GM23338 (cell line): Measurements from ENCODE around the gene SLC25A29. TPM values are rescaled to one million over a fixed set of nuclear protein-coding genes. Genes with fewer than 3 reads are reported as not detected.

ENCODE experiments used
- ATAC-seq: fragments of 200-7000 bp; cut with Tn5 transposase; 3 replicates; pipeline ENCODE4 v1.9.1; 2020
- DNase-seq: peaks from one replicate; pipeline ENCODE4 v3.0.0-alpha.2; 2015; ENCODE audit warnings: low spot score
- H2AFZ ChIP-seq: fragments of 200-600 bp; sonication (generic); 2 replicates; pipeline ENCODE4 v1.8.0; 2016; ENCODE audit warnings: antibody characterized with exemption, mild to moderate bottlenecking, moderate library complexity
- H3F3A ChIP-seq: fragments of 200-600 bp; sonication (generic); replicated peaks from 2 replicates; pipeline ENCODE4 v1.8.0; 2017; ENCODE audit warnings: antibody characterized with exemption, mixed run types, low read depth
- H3K27ac ChIP-seq: fragments of 200-600 bp; sonication (generic); 2 replicates; pipeline ENCODE4 v1.6.1; 2016; ENCODE audit warnings: low read depth
- H3K27me3 ChIP-seq: fragments of 200-600 bp; sonication (generic); 2 replicates; pipeline ENCODE4 v1.8.0; 2016; ENCODE audit warnings: mild to moderate bottlenecking, mixed run types, moderate library complexity; ENCODE audit not compliant: insufficient read depth
- H3K36me3 ChIP-seq: fragments of 200-600 bp; sonication (generic); 2 replicates; pipeline ENCODE4 v1.8.0; 2016; ENCODE audit warnings: mild to moderate bottlenecking; ENCODE audit not compliant: insufficient read depth
- H3K4me1 ChIP-seq: fragments of 200-600 bp; sonication (generic); 2 replicates; pipeline ENCODE4 v1.8.0; 2016; ENCODE audit warnings: mild to moderate bottlenecking, moderate library complexity; ENCODE audit not compliant: insufficient read depth
- H3K4me2 ChIP-seq: fragments of 200-600 bp; sonication (generic); 2 replicates; pipeline ENCODE4 v1.7.1; 2017; ENCODE audit warnings: mixed run types
- H3K4me3 ChIP-seq: fragments of 200-600 bp; sonication (generic); 2 replicates; pipeline ENCODE4 v1.6.1; 2016; ENCODE audit warnings: mixed run types
- H3K79me2 ChIP-seq: fragments of 200-600 bp; sonication (generic); replicated peaks from 2 replicates; pipeline ENCODE4 v1.8.0; 2017; ENCODE audit warnings: mild to moderate bottlenecking; ENCODE audit not compliant: insufficient read depth
- H3K9me2 ChIP-seq: fragments of 200-600 bp; sonication (generic); 2 replicates; pipeline ENCODE4 v1.8.0; 2017; ENCODE audit not compliant: insufficient read depth
- H4K20me1 ChIP-seq: fragments of 200-600 bp; sonication (generic); replicated peaks from 2 replicates; pipeline ENCODE4 v1.8.0; 2017; ENCODE audit warnings: mild to moderate bottlenecking; ENCODE audit not compliant: insufficient read depth
- H3K27ac Mint-ChIP-seq: 2 replicates; pipeline ENCODE4 v1.8.0; 2020; ENCODE audit warnings: inconsistent platforms, mild to moderate bottlenecking, moderate library complexity, mixed read lengths
- H3K27me3 Mint-ChIP-seq: 3 replicates; pipeline ENCODE4 v1.8.0; 2022; ENCODE audit warnings: low read depth, mild to moderate bottlenecking, moderate library complexity, mixed read lengths, inconsistent platforms; ENCODE audit not compliant: insufficient read depth, poor library complexity
- H3K36me3 Mint-ChIP-seq: 3 replicates; pipeline ENCODE4 v1.8.0; 2021; ENCODE audit warnings: low read depth, mild to moderate bottlenecking, inconsistent platforms, moderate library complexity, mixed read lengths
- H3K4me1 Mint-ChIP-seq: 3 replicates; pipeline ENCODE4 v1.8.0; 2020; ENCODE audit warnings: mild to moderate bottlenecking, inconsistent platforms, mixed read lengths
- H3K4me3 Mint-ChIP-seq: 3 replicates; pipeline ENCODE4 v1.8.0; 2021; ENCODE audit warnings: moderate library complexity, mild to moderate bottlenecking, inconsistent platforms, mixed read lengths
- H3K9me3 Mint-ChIP-seq: 3 replicates; pipeline ENCODE4 v1.8.0; 2020; ENCODE audit warnings: moderate library complexity, mild to moderate bottlenecking, inconsistent platforms, mixed read lengths
- EZH2 ChIP-seq: fragments of 200-600 bp; sonication (generic); IDR thresholded peaks from one replicate; pipeline ENCODE4 v1.8.0; 2017; ENCODE audit warnings: antibody characterized with exemption, mild to moderate bottlenecking, low read depth; ENCODE audit not compliant: unreplicated experiment
- EZH2phosphoT487 ChIP-seq: fragments of 200-600 bp; sonication (generic); IDR thresholded peaks from one replicate; pipeline ENCODE4 v1.8.1; 2018; ENCODE audit warnings: antibody characterized with exemption; ENCODE audit not compliant: unreplicated experiment
- POLR2AphosphoS5 ChIP-seq: IDR thresholded peaks from 2 replicates; pipeline ENCODE4 v1.6.1; 2016; ENCODE audit warnings: antibody characterized with exemption, low read depth
- REST ChIP-seq: IDR thresholded peaks from one replicate; pipeline ENCODE4 v1.6.1; 2018; ENCODE audit warnings: antibody characterized with exemption; ENCODE audit not compliant: unreplicated experiment
- STAT1 ChIP-seq: IDR thresholded peaks from one replicate; pipeline ENCODE4 v1.6.1; 2016; ENCODE audit warnings: antibody characterized with exemption; ENCODE audit not compliant: unreplicated experiment
- ZNF331 ChIP-seq: fragments of 250-450 bp; sonication (Bioruptor Pico); IDR thresholded peaks from 2 replicates; pipeline ENCODE4 v1.5.0; 2020; ENCODE audit warnings: low read depth, mild to moderate bottlenecking, moderate library complexity
- ZNF462 ChIP-seq: fragments of 250-450 bp; sonication (Bioruptor Pico); IDR thresholded peaks from 2 replicates; pipeline ENCODE4 v1.5.0; 2020; ENCODE audit warnings: mild to moderate bottlenecking, moderate library complexity
- polyA plus RNA-seq: library from polyadenylated mRNA; unstranded; fragments of >200 nt; fragmentation: Nextera tagmentation; extraction: Ambion mirVana; gene quantifications from 2 replicates; pipeline ENCODE4 v1.2.1, GENCODE V29; 2016
- total RNA-seq: library from RNA; depleted of rRNA; stranded (reverse); fragments of >200 nt; shearing (Covaris generic); gene quantifications from 2 replicates; pipeline ENCODE4 v1.2.3, GENCODE V29; 2014
- TF ChIP-seq, protein P1 (sequence below): IDR thresholded peaks from 2 replicates; pipeline ENCODE4 v1.6.1; 2016; ENCODE audit warnings: antibody characterized with exemption

SLC25A29 gene
- total and polyA plus RNA-seq, 2 experiments from 2014 or later, result 65.6 to 206 TPM

- no peak for TF ChIP-seq STAT1
Observed at GRCh38 chr14:100294963-100295330, 11.3 kb downstream of the SLC25A29 start.

GRCh38 chr14:100294213-100294962 lies 11.9 kb downstream of the SLC25A29 start:
- Histone ChIP-seq H3K4me1 (no peaks in the 10 kb centered on the region), H3K9me2 (no peaks in the 10 kb centered on the region), H3K27me3 (no peaks in the 10 kb centered on the region), H3K79me2 (peaks cover 3% of the 10 kb centered on the region), H3K36me3 (no peaks in the 10 kb centered on the region; the same call in 1 of the 2 replicates), H3K4me3 (no peak overlapping the region), H3K4me2 (no peak overlapping the region), H3F3A (peaks cover 6% of the 10 kb centered on the region; the same call in 1 of the 2 replicates), H2AFZ (no peak overlapping the region), H4K20me1 (peaks cover 34% of the 10 kb centered on the region; the same call in 1 of the 2 replicates), H3K27ac (no peak overlapping the region)
- no peaks in the 10 kb centered on the region for H3K9me3 Mint-ChIP-seq
- H3K27ac Mint-ChIP-seq, result no peak overlapping the region
- no peak for DNase-seq
- no peak for ATAC-seq
- no peak overlapping the region for H3K4me3 Mint-ChIP-seq
- H3K36me3 Mint-ChIP-seq, result peaks cover 49% of the 10 kb centered on the region
- peaks cover 8% of the 10 kb centered on the region for H3K27me3 Mint-ChIP-seq
- peaks cover 13% of the 10 kb centered on the region for H3K4me1 Mint-ChIP-seq
- TF ChIP-seq EZH2 (no peak), REST (no peak), ZNF462 (CRISPR knock-in tag) (no peak), EZH2phosphoT487 (no peak), POLR2AphosphoS5 (no peak), ZNF331 (CRISPR knock-in tag) (no peak)
- TF ChIP-seq, protein P1, sequence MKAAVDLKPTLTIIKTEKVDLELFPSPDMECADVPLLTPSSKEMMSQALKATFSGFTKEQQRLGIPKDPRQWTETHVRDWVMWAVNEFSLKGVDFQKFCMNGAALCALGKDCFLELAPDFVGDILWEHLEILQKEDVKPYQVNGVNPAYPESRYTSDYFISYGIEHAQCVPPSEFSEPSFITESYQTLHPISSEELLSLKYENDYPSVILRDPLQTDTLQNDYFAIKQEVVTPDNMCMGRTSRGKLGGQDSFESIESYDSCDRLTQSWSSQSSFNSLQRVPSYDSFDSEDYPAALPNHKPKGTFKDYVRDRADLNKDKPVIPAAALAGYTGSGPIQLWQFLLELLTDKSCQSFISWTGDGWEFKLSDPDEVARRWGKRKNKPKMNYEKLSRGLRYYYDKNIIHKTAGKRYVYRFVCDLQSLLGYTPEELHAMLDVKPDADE, result no peak

More at GRCh38 chr14:100294963-100295330, 11.3 kb downstream of the SLC25A29 start:
- no peak for ATAC-seq
- Mint-ChIP-seq H3K36me3 (peaks cover 52% of the 10 kb centered on the region), H3K9me3 (no peaks in the 10 kb centered on the region), H3K4me1 (peaks cover 9% of the 10 kb centered on the region), H3K27ac (no peak overlapping the region), H3K27me3 (peaks cover 11% of the 10 kb centered on the region), H3K4me3 (no peak overlapping the region)
- Histone ChIP-seq H3K36me3 (no peaks in the 10 kb centered on the region; the same call in 1 of the 2 replicates), H3K4me1 (no peaks in the 10 kb centered on the region), H3K27me3 (no peaks in the 10 kb centered on the region), H3K9me2 (no peaks in the 10 kb centered on the region), H2AFZ (no peak overlapping the region), H4K20me1 (peaks cover 38% of the 10 kb centered on the region; the same call in 1 of the 2 replicates), H3K79me2 (peaks cover 8% of the 10 kb centered on the region), H3K4me3 (no peak overlapping the region), H3K4me2 (no peak overlapping the region), H3F3A (0 out of 2 replicates have a peak, but pooled peaks cover 6% of the 10 kb centered on the region), H3K27ac (no peak overlapping the region)
- DNase-seq, result no peak
